WTC11 (cell line): ENCODE measurements around the gene CAMKK2. TPM values are rescaled to one million over a fixed set of nuclear protein-coding genes. Genes with fewer than 3 reads are reported as not detected.
"Not testable (repeated sequence)": the region's sequence is repeated elsewhere in the genome, so short reads cannot be mapped to it uniquely, and the experiment has no call there.

ENCODE experiments used
- ATAC-seq: fragments of 200-7000 bp; cut with Tn5 transposase; 2 replicates; pipeline ENCODE4 v1.10.0; 2021; ENCODE audit warnings: mild to moderate bottlenecking, moderate library complexity
- CTCF ChIA-PET: fragments of 300-600 bp; sonication (Branson Sonifier 250); formaldehyde crosslinking; loops from one replicate; lab custom pipeline; 2021; ENCODE audit warnings: antibody characterized with exemption; lab: Charles Lee
- POLR2A ChIA-PET: fragments of 350-600 bp; sonication (Branson Sonifier 250); formaldehyde crosslinking; loops from one replicate; lab custom pipeline; 2021; ENCODE audit warnings: antibody characterized with exemption; lab: Charles Lee
- DNase-seq: peaks from one replicate; pipeline ENCODE4 v3.0.0; 2021; ENCODE audit warnings: low spot score
- H3K27ac Mint-ChIP-seq: 2 replicates; pipeline ENCODE4 v1.8.0; 2021; ENCODE audit warnings: mixed read lengths
- H3K27me3 Mint-ChIP-seq: 2 replicates; pipeline ENCODE4 v1.8.0; 2021; ENCODE audit warnings: low read depth, mild to moderate bottlenecking, moderate library complexity, mixed read lengths
- H3K36me3 Mint-ChIP-seq: 2 replicates; pipeline ENCODE4 v1.8.0; 2021; ENCODE audit warnings: mixed read lengths
- H3K4me1 Mint-ChIP-seq: 2 replicates; pipeline ENCODE4 v1.8.0; 2022; ENCODE audit warnings: mixed read lengths
- H3K4me3 Mint-ChIP-seq: 2 replicates; pipeline ENCODE4 v1.8.0; 2021; ENCODE audit warnings: mild to moderate bottlenecking, moderate library complexity, mixed read lengths
- H3K9me3 Mint-ChIP-seq: 2 replicates; pipeline ENCODE4 v1.8.0; 2021; ENCODE audit warnings: mixed read lengths
- CREB1 ChIP-seq: sonication (generic); formaldehyde crosslinking; IDR thresholded peaks from 2 replicates; pipeline ENCODE4 v1.8.0; 2023; ENCODE audit warnings: mild to moderate bottlenecking, missing genetic modification reagents
- ESRRA ChIP-seq: sonication (generic); formaldehyde crosslinking; IDR thresholded peaks from 2 replicates; pipeline ENCODE4 v1.8.1; 2022; ENCODE audit warnings: mild to moderate bottlenecking, missing genetic modification reagents, borderline replicate concordance
- JAZF1 ChIP-seq: fragments of 250-450 bp; sonication (Bioruptor Pico); IDR thresholded peaks from 2 replicates; pipeline ENCODE4 v1.9.0; 2021; ENCODE audit warnings: moderate library complexity, mild to moderate bottlenecking, inconsistent platforms
- MXD4 ChIP-seq: fragments of 250-450 bp; sonication (Bioruptor Pico); IDR thresholded peaks from 2 replicates; pipeline ENCODE4 v1.8.0; 2021; ENCODE audit warnings: mild to moderate bottlenecking, moderate library complexity, borderline replicate concordance
- NR1H2 ChIP-seq: sonication (generic); formaldehyde crosslinking; IDR thresholded peaks from 2 replicates; pipeline ENCODE4 v1.9.0; 2021; ENCODE audit warnings: mild to moderate bottlenecking, moderate library complexity, missing genetic modification reagents
- SMAD4 ChIP-seq: sonication (generic); formaldehyde crosslinking; IDR thresholded peaks from 2 replicates; pipeline ENCODE4 v1.8.0; 2022; ENCODE audit warnings: mild to moderate bottlenecking, missing genetic modification reagents
- TCF7 ChIP-seq: sonication (generic); formaldehyde crosslinking; IDR thresholded peaks from 2 replicates; pipeline ENCODE4 v1.8.0; 2022; ENCODE audit warnings: mild to moderate bottlenecking, low read depth, missing genetic modification reagents, moderate library complexity
- TEAD4 ChIP-seq: sonication (generic); formaldehyde crosslinking; IDR thresholded peaks from 2 replicates; pipeline ENCODE4 v1.8.0; 2022; ENCODE audit warnings: mild to moderate bottlenecking, missing genetic modification reagents
- USF1 ChIP-seq: sonication (generic); formaldehyde crosslinking; IDR thresholded peaks from 2 replicates; pipeline ENCODE4 v1.8.0; 2022; ENCODE audit warnings: mild to moderate bottlenecking, missing genetic modification reagents
- ZBTB21 ChIP-seq: sonication (generic); formaldehyde crosslinking; IDR thresholded peaks from 2 replicates; pipeline ENCODE4 v1.8.1; 2023; ENCODE audit warnings: mild to moderate bottlenecking, missing genetic modification reagents, borderline replicate concordance
- ZNF219 ChIP-seq: sonication (generic); formaldehyde crosslinking; IDR thresholded peaks from 2 replicates; pipeline ENCODE4 v1.8.0; 2023; ENCODE audit warnings: missing genetic modification reagents, mild to moderate bottlenecking, borderline replicate concordance
- ZNF232 ChIP-seq: sonication (generic); formaldehyde crosslinking; IDR thresholded peaks from 2 replicates; pipeline ENCODE4 v1.8.0; 2022; ENCODE audit warnings: mild to moderate bottlenecking, missing genetic modification reagents
- ZNF263 ChIP-seq: sonication (generic); formaldehyde crosslinking; IDR thresholded peaks from 2 replicates; pipeline ENCODE4 v1.8.1; 2022; ENCODE audit warnings: low read depth, mild to moderate bottlenecking, moderate library complexity, missing genetic modification reagents
- ZNF317 ChIP-seq: sonication (generic); formaldehyde crosslinking; IDR thresholded peaks from 2 replicates; pipeline ENCODE4 v1.8.1; 2023; ENCODE audit warnings: low read depth, mild to moderate bottlenecking, moderate library complexity, missing genetic modification reagents, borderline replicate concordance
- ZNF396 ChIP-seq: fragments of 250-450 bp; sonication (Bioruptor Pico); IDR thresholded peaks from 2 replicates; pipeline ENCODE4 v1.8.0; 2021; ENCODE audit warnings: mild to moderate bottlenecking, moderate library complexity, borderline replicate concordance
- ZNF512 ChIP-seq: sonication (generic); formaldehyde crosslinking; IDR thresholded peaks from 2 replicates; pipeline ENCODE4 v1.8.1; 2022; ENCODE audit warnings: missing genetic modification reagents, borderline replicate concordance
- total RNA-seq: library from RNA; stranded (reverse); gene quantifications from 3 replicates; pipeline ENCODE4 v1.2.3, GENCODE V29; 2021
- TF ChIP-seq, protein P1 (sequence below): sonication (generic); formaldehyde crosslinking; IDR thresholded peaks from 2 replicates; pipeline ENCODE4 v1.8.1; 2023; ENCODE audit warnings: mild to moderate bottlenecking, missing genetic modification reagents, moderate library complexity
- TF ChIP-seq, protein P2 (sequence below): sonication (generic); formaldehyde crosslinking; IDR thresholded peaks from 2 replicates; pipeline ENCODE4 v1.8.0; 2022; ENCODE audit warnings: missing genetic modification reagents

The CAMKK2 gene
- total RNA-seq, 1 experiment from 2014 or later, result 36.5 TPM

GRCh38 chr12:121299662-121300061 lies 3.2 kb upstream of the CAMKK2 start:
- no peak overlapping the region for H3K27ac Mint-ChIP-seq
- ChIA-PET POLR2A (no interaction called here), CTCF (interaction anchor here (0.5 kb wide), 1 partner anchor 180 kb away, joined by 3 read pairs; no protein-coding TSS in a partner anchor)
- peaks cover 8% of the 10 kb centered on the region for H3K4me1 Mint-ChIP-seq
- H3K9me3 Mint-ChIP-seq, result no peaks in the 10 kb centered on the region
- H3K4me3 Mint-ChIP-seq, result no peak overlapping the region
- ATAC-seq (no peak), DNase-seq (no peak)
- H3K27me3 Mint-ChIP-seq, result no peaks in the 10 kb centered on the region
- H3K36me3 Mint-ChIP-seq, result no peaks in the 10 kb centered on the region
- TF ChIP-seq ZNF396 (CRISPR knock-in tag), result no peak
- no peak for TF ChIP-seq SMAD4 (CRISPR knock-in tag)
- TF ChIP-seq, all 79 proteins: peak for 0

DNA sequence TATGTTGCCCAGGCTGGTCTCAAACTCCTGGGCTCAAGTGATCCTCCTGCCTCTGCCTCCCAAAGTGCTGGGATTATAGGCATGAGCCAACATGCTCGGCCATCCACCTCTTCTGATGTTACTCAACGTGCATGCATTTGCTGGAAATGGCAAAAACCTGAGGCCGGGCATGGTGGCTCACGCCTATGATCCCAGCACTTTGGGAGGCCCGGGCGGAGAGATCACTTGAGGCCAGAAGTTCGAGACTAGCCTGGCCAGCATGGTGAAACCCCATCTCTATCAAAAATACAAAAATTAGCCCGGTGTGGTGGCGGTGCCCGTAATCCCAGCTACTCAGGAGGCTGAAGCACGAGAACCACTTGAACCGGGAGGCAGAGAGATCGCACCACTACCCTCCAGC lies 1.9 kb upstream of the CAMKK2 start:
- H3K4me1 Mint-ChIP-seq, CTCF ChIA-PET, H3K36me3 Mint-ChIP-seq, H3K27me3 Mint-ChIP-seq, H3K27ac Mint-ChIP-seq, POLR2A ChIA-PET, DNase-seq, H3K9me3 Mint-ChIP-seq, ATAC-seq: not testable (repeated sequence)
- peak overlapping the region; percentile 89 for H3K4me3 Mint-ChIP-seq

DNA sequence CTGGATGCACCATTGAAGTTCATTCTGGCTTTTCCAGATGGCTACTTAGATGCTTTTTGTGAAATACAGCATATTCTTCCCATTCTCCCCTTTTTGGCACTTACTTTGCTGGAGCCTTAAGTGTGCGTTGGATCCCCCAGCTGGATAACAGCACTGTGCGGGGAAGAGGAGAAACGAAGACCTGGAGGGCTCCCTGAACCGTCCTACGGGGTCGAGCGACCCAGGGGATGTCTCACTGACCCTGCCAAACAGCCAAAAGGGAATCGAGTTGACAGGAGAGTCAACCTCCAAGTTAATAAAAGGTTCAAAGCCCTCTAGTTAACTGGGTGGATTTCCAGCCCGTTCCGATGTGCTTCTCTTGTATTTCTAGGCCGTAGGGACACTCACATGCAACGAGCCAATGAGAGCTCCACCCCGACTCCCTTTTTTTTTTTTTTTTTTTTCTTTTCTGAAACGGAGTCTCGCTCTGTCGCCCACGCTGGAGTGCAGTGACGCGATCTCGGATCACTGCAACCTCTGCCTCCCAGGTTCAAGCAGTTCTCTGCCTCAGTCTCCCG lies 1.0 kb upstream of the CAMKK2 start:
- H3K27ac Mint-ChIP-seq, result peak overlapping the region; percentile 84
- CTCF ChIA-PET, result interaction anchor here (0.7 to 1.2 kb wide), 4 partner anchors 21 to 497 kb away, joined by 3 to 4 read pairs (median 3); no protein-coding TSS in a partner anchor
- DNase-seq, result no peak

DNA sequence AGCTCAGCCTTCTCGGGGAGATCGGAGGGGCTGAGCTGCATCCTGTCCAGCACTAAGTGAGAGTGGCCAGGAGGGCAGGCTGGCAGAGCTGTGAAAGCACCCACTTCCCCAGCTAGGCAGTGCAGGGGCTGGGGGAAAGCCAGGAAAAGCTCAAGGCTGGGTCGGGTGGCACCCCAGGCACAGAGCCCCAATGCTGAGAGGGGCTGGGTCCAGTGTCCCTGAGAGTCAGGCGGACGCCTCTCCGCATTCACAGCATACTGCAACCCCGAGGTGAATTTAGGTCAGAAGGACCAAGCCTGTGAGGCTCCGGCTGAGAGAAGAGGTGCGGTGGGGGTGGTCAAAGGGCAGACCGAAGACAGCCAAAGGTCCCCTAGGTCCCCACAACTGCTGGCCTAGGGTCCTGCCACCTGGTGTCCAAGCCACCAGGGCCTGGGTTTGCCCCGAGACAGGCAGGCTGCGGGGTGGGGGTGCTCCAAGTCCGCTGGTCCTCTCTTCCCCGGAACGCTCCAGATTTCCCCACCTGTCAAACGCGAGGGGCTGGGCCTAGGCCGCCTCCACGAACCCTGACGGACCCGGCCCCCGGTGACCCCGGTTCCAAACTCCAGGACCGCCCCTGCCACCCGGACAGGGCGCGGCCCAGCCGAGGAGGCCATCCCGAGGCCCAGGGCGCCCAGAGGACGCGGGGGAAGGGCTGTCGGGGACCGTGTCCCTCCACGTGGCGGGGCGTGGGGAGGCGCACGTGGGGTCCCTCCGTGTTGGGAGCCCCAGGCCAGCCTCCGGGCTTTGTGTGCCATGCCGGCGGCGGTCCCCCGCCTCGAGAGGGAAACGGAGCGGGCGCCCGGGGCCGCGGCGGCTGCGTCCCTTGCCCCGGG lies 527 bp downstream of the CAMKK2 start:
- ChIA-PET CTCF (interaction anchor here (1.0 to 2.1 kb wide), 5 partner anchors 56 to 497 kb away, joined by 3 to 9 read pairs (median 4); partner anchors contain the start of gene RHOF), POLR2A (interaction anchor here (0.6 kb wide), 1 partner anchor 105 kb away, joined by 3 read pairs; no protein-coding TSS in a partner anchor)
- DNase-seq (peak; percentile 38), ATAC-seq (peak; percentile 5)
- H3K4me1 Mint-ChIP-seq, result peaks cover 8% of the 10 kb centered on the region
- H3K27me3 Mint-ChIP-seq, result no peaks in the 10 kb centered on the region
- H3K9me3 Mint-ChIP-seq, result no peaks in the 10 kb centered on the region
- peaks cover 7% of the 10 kb centered on the region; the same call in 1 of the 2 replicates for H3K36me3 Mint-ChIP-seq
- peak overlapping the region; percentile 88 for H3K4me3 Mint-ChIP-seq
- no peak overlapping the region for H3K27ac Mint-ChIP-seq
- TF ChIP-seq USF1 (CRISPR knock-in tag) (no peak), ZNF317 (CRISPR knock-in tag) (no peak), ZBTB21 (CRISPR knock-in tag) (no peak), NR1H2 (CRISPR knock-in tag) (no peak), JAZF1 (CRISPR knock-in tag) (no peak), TCF7 (no peak), CREB1 (no peak), ZNF219 (CRISPR knock-in tag) (0 out of 2 replicates have a peak, but pooled peaks have one; percentile 37), TEAD4 (no peak), ZNF512 (CRISPR knock-in tag) (no peak), ZNF263 (CRISPR knock-in tag) (no peak), ZNF232 (CRISPR knock-in tag) (peak; percentile 9; the same call in 1 of the 2 replicates), ESRRA (CRISPR knock-in tag) (no peak; the same call in 1 of the 2 replicates)
- TF ChIP-seq, protein P1, sequence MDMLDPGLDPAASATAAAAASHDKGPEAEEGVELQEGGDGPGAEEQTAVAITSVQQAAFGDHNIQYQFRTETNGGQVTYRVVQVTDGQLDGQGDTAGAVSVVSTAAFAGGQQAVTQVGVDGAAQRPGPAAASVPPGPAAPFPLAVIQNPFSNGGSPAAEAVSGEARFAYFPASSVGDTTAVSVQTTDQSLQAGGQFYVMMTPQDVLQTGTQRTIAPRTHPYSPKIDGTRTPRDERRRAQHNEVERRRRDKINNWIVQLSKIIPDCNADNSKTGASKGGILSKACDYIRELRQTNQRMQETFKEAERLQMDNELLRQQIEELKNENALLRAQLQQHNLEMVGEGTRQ (CRISPR knock-in tag), result no peak

More for the DNA sequence above, 1.0 kb upstream of the CAMKK2 start:
- no peaks in the 10 kb centered on the region for H3K9me3 Mint-ChIP-seq
- H3K4me1 Mint-ChIP-seq, result peaks cover 8% of the 10 kb centered on the region
- peak overlapping the region; percentile 89 for H3K4me3 Mint-ChIP-seq
- POLR2A ChIA-PET, result interaction anchor here (0.6 to 1.2 kb wide), 3 partner anchors 10 to 316 kb away, joined by 3 read pairs; no protein-coding TSS in a partner anchor
- ATAC-seq, result peak; percentile 20
- no peaks in the 10 kb centered on the region for H3K36me3 Mint-ChIP-seq
- H3K27me3 Mint-ChIP-seq, result no peaks in the 10 kb centered on the region
- TF ChIP-seq, protein P2, sequence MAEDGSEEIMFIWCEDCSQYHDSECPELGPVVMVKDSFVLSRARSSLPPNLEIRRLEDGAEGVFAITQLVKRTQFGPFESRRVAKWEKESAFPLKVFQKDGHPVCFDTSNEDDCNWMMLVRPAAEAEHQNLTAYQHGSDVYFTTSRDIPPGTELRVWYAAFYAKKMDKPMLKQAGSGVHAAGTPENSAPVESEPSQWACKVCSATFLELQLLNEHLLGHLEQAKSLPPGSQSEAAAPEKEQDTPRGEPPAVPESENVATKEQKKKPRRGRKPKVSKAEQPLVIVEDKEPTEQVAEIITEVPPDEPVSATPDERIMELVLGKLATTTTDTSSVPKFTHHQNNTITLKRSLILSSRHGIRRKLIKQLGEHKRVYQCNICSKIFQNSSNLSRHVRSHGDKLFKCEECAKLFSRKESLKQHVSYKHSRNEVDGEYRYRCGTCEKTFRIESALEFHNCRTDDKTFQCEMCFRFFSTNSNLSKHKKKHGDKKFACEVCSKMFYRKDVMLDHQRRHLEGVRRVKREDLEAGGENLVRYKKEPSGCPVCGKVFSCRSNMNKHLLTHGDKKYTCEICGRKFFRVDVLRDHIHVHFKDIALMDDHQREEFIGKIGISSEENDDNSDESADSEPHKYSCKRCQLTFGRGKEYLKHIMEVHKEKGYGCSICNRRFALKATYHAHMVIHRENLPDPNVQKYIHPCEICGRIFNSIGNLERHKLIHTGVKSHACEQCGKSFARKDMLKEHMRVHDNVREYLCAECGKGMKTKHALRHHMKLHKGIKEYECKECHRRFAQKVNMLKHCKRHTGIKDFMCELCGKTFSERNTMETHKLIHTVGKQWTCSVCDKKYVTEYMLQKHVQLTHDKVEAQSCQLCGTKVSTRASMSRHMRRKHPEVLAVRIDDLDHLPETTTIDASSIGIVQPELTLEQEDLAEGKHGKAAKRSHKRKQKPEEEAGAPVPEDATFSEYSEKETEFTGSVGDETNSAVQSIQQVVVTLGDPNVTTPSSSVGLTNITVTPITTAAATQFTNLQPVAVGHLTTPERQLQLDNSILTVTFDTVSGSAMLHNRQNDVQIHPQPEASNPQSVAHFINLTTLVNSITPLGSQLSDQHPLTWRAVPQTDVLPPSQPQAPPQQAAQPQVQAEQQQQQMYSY, result peak; percentile 84
- TF ChIP-seq MXD4 (CRISPR knock-in tag), result no peak
- TF ChIP-seq, all 79 proteins: peak for 1
